ENCODE data around the gene RAC2.

Gene RAC2

GRCh38 chr22:37275134-37275533 is 31.1 kb upstream of the RAC2 start:
- DNase-seq, result no peak

GRCh38 chr22:37274380-37274862 is 30.4 kb upstream of the RAC2 start:
- DNase-seq, result no peak

- DNase-seq, result no peak
Measured at GRCh38 chr22:37273846-37274225, 29.8 kb upstream of the RAC2 start.

GRCh38 chr22:37273126-37273845 is 29.2 kb upstream of the RAC2 start:
- no peak for DNase-seq

GRCh38 chr22:37270928-37271650 is 27.0 kb upstream of the RAC2 start:
- no peak for DNase-seq

- no peak for DNase-seq
Measured at GRCh38 chr22:37269936-37270678, 26.0 kb upstream of the RAC2 start.

- no peak for DNase-seq
Measured at GRCh38 chr22:37267661-37268413, 23.8 kb upstream of the RAC2 start.

- peak; percentile 78 for DNase-seq
Measured at GRCh38 chr22:37267135-37267587, 23.1 kb upstream of the RAC2 start.

- peak; percentile 37 for DNase-seq
Measured at GRCh38 chr22:37266581-37267134, 22.6 kb upstream of the RAC2 start.

GRCh38 chr22:37263966-37264887 is 20.2 kb upstream of the RAC2 start:
- DNase-seq, result peak; percentile 33

GRCh38 chr22:37262346-37262745 is 18.3 kb upstream of the RAC2 start:
- peak; percentile 22 for DNase-seq

- peak; percentile 81 for DNase-seq
Measured at GRCh38 chr22:37260901-37261336, 16.9 kb upstream of the RAC2 start.

GRCh38 chr22:37260155-37260795 is 16.2 kb upstream of the RAC2 start:
- DNase-seq, result peak; percentile 36

GRCh38 chr22:37259540-37260029 is 15.5 kb upstream of the RAC2 start:
- DNase-seq, result peak; percentile 88

GRCh38 chr22:37258753-37259401 is 14.8 kb upstream of the RAC2 start:
- DNase-seq, result peak; percentile 45

GRCh38 chr22:37258005-37258752 is 14.1 kb upstream of the RAC2 start:
- DNase-seq, result peak; percentile 40

GRCh38 chr22:37256075-37256726 is 12.1 kb upstream of the RAC2 start:
- DNase-seq, result peak; percentile 42

GRCh38 chr22:37255558-37256006 is 11.5 kb upstream of the RAC2 start:
- DNase-seq, result no peak

- no peak for DNase-seq
Measured at GRCh38 chr22:37254867-37255233, 10.8 kb upstream of the RAC2 start.
